H1 (cell line): ENCODE data around the gene NLGN4Y. TPM values are rescaled to one million over a fixed set of nuclear protein-coding genes. Genes with fewer than 3 reads are reported as not detected.

Experiments
- ATF3 ChIP-seq: IDR thresholded peaks from 2 replicates; pipeline ENCODE4 v1.6.1; 2011; ENCODE audit warnings: low read depth, mild to moderate bottlenecking, low read length; ENCODE audit not compliant: insufficient read depth
- CBX8 ChIP-seq: fragments of 300-800, 300-1000 bp; sonication (generic); IDR thresholded peaks from 2 replicates; pipeline ENCODE4 v1.7.1; 2016; ENCODE audit warnings: low read depth, low read length, borderline replicate concordance
- CHD7 ChIP-seq: fragments of 300-600 bp; sonication (generic); IDR thresholded peaks from 2 replicates; pipeline ENCODE4 v1.7.1; 2012; ENCODE audit warnings: low read length, moderate library complexity, mild to moderate bottlenecking, inconsistent platforms; ENCODE audit not compliant: insufficient replicate concordance
- TAF1 ChIP-seq: IDR thresholded peaks from 2 replicates; pipeline ENCODE4 v1.6.1; 2011; ENCODE audit warnings: mild to moderate bottlenecking, low read depth, low read length
- polyA plus RNA-seq, 7 experiments: library from polyadenylated mRNA; depleted of rRNA in 3 of 7; stranded (reverse) in 5 of 7; unstranded in 2 of 7; fragments of >200 nt in 5 of 7; fragments of 200-250 nt in 2 of 7; gene quantifications; 1 replicate in 5 of 7; 2 replicates in 1 of 7; 4 replicates in 1 of 7; pipeline versions ENCODE4 v1.2.1 to v1.2.3, GENCODE V29; 2011 to 2013; ENCODE audit warnings: missing spikeins in 2 of 7, mixed read lengths in 2 of 7
- total RNA-seq: library from RNA; stranded (reverse); fragmentation: NEBNext Ultra II Directional; extraction: Animal tissue kit (Norgen Biotek cat#: 25700); gene quantifications from 2 replicates; pipeline ENCODE4 v1.2.1, GENCODE V29; 2021

NLGN4Y gene
- total and polyA plus RNA-seq, 2 of the 8 experiments (the other 6 are each of a cell fraction or from before 2014, with no cell fraction given), result 35.7 to 51.3 TPM

GRCh38 chrY:14825728-14826127 lies 301.4 kb downstream of the NLGN4Y start (continued):
- TF ChIP-seq CHD7 (no peak), CBX8 (no peak), ATF3 (no peak), TAF1 (no peak)
